Neural progenitor cell (in vitro differentiated cells): Measurements from ENCODE around the gene CTNNA3.

Experiments used
- CTCF ChIP-seq: fragments of 200-600 bp; sonication (generic); IDR thresholded peaks from 2 replicates; pipeline ENCODE4 v1.5.1; 2017; ENCODE audit warnings: antibody characterized with exemption, mild to moderate bottlenecking
- EZH2 ChIP-seq: fragments of 200-600 bp; sonication (generic); IDR thresholded peaks from 2 replicates; pipeline ENCODE4 v1.6.1; 2017; ENCODE audit warnings: antibody characterized with exemption, mild to moderate bottlenecking, moderate library complexity

DNA sequence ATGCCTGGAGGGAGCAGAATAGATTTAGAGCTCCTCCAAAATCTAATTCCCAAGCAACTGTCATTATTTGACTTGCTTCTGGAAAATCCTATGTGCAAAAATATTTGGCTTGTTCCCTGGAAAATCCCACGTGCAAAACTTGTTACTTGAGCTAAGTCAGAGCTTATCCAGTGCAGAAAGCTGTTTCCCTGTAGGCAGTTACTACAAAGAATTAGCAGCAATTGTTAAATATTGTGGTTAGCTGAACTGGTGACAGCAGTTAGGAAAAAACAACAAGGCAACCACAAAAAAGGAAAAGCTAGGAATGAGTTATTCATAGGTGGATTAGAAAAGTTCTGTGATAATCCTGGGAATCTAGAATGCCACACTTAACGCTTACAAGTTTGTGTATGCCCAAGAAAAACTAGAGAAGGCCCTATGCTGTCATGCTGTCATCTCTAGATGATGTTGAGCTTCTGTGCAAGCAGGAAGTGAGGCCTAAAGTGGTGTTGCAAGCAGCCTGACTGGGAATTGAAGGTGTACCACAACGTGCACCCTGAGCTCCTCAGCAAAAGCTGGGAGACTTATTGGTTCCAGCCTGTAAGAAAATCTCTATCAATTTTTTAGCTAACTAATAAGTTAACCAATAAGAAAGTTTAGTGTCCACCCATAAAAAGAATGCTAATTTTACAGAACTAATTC is 1508.8 kb downstream of the CTNNA3 start:
- no peak for TF ChIP-seq CTCF
- no peak for TF ChIP-seq EZH2
